Liver (tissue), 9 donors: Measurements from ENCODE around the gene MEGF11. TPM values are rescaled to one million over a fixed set of nuclear protein-coding genes. Genes with fewer than 3 reads are reported as not detected.

Experiments
- DNase-seq: peaks from one replicate; pipeline ENCODE4 v3.0.0-alpha.2; 2017; ENCODE audit warnings: low spot score
- H3K27ac ChIP-seq, 2 donors: one replicate each; pipeline ENCODE4 v1.7.0; 2013; ENCODE audit warnings: inconsistent platforms in 2 of 2, low read length in 2 of 2, control low read depth in 1 of 2, low read depth in 1 of 2, mild to moderate bottlenecking in 1 of 2
- H3K27me3 ChIP-seq, 4 donors: one replicate each; pipeline versions ENCODE4 v1.6.1 to v1.7.0; 2013; ENCODE audit warnings: low read length in 3 of 4, inconsistent platforms in 1 of 4, mild to moderate bottlenecking in 1 of 4, moderate library complexity in 1 of 4; ENCODE audit not compliant: control insufficient read depth in 4 of 4, insufficient read depth in 4 of 4
- H3K36me3 ChIP-seq, 4 donors: one replicate each; pipeline versions ENCODE4 v1.6.1 to v1.7.0; 2013; ENCODE audit warnings: low read length in 3 of 4, mild to moderate bottlenecking in 3 of 4, low read depth in 1 of 4, moderate library complexity in 1 of 4; ENCODE audit not compliant: control insufficient read depth in 4 of 4, insufficient read depth in 3 of 4
- H3K4me1 ChIP-seq, 4 donors: one replicate each; pipeline versions ENCODE4 v1.6.1 to v1.7.0; 2013; ENCODE audit warnings: low read length in 3 of 4, mild to moderate bottlenecking in 3 of 4, moderate library complexity in 1 of 4; ENCODE audit not compliant: control insufficient read depth in 4 of 4, insufficient read depth in 4 of 4
- H3K4me3 ChIP-seq, 3 donors: one replicate each; pipeline versions ENCODE4 v1.6.1 to v1.7.0; 2013; ENCODE audit warnings: low read length in 3 of 3, control low read depth in 1 of 3, low read depth in 1 of 3, mild to moderate bottlenecking in 1 of 3
- H3K9ac ChIP-seq, 2 donors: one replicate each; pipeline ENCODE4 v1.7.0; 2013; ENCODE audit warnings: low read length in 2 of 2, mild to moderate bottlenecking in 2 of 2, moderate library complexity in 2 of 2, control low read depth in 1 of 2, low read depth in 1 of 2
- H3K9me3 ChIP-seq, 4 donors: one replicate each; pipeline versions ENCODE4 v1.6.1 to v1.7.0; 2013; ENCODE audit warnings: low read length in 3 of 4; ENCODE audit not compliant: control insufficient read depth in 4 of 4
- ATF3 ChIP-seq: IDR thresholded peaks from 2 replicates; pipeline ENCODE4 v1.6.1; 2016; ENCODE audit warnings: antibody characterized with exemption
- CTCF ChIP-seq: fragments of 150-350 bp; IDR thresholded peaks from 2 replicates; pipeline ENCODE4 v1.5.1; 2017; ENCODE audit warnings: improper control_type of control experiment, low read depth, low read length; ENCODE audit not compliant: missing input control
- EGR1 ChIP-seq, 2 donors: IDR thresholded peaks; 2 replicates each; pipeline ENCODE4 v1.6.1; 2016 to 2018; ENCODE audit warnings: antibody characterized with exemption in 2 of 2, low read depth in 2 of 2
- FOXA1 ChIP-seq: IDR thresholded peaks from 2 replicates; pipeline ENCODE4 v1.6.1; 2016; ENCODE audit warnings: antibody characterized with exemption
- FOXA2 ChIP-seq: IDR thresholded peaks from 2 replicates; pipeline ENCODE4 v1.6.1; 2016; ENCODE audit warnings: antibody characterized with exemption
- GABPA ChIP-seq, 2 donors: IDR thresholded peaks in 1 of 2; conservative IDR thresholded peaks in 1 of 2; 2 replicates each; pipeline ENCODE4 v1.6.1; 2016; ENCODE audit warnings: antibody characterized with exemption in 2 of 2, mild to moderate bottlenecking in 1 of 2, moderate library complexity in 1 of 2
- HNF4A ChIP-seq, 2 donors: conservative IDR thresholded peaks; 2 replicates each; pipeline ENCODE4 v1.6.1; 2016; ENCODE audit warnings: antibody characterized with exemption in 2 of 2, mild to moderate bottlenecking in 2 of 2
- HNF4G ChIP-seq: IDR thresholded peaks from 2 replicates; pipeline ENCODE4 v1.6.1; 2016; ENCODE audit warnings: antibody characterized with exemption
- JUND ChIP-seq, 2 donors: IDR thresholded peaks; 2 replicates each; pipeline ENCODE4 v1.6.1; 2016; ENCODE audit warnings: antibody characterized with exemption in 2 of 2
- MAX ChIP-seq: IDR thresholded peaks from 2 replicates; pipeline ENCODE4 v1.6.1; 2016; ENCODE audit warnings: antibody characterized with exemption
- NR2F2 ChIP-seq: IDR thresholded peaks from 2 replicates; pipeline ENCODE4 v1.6.1; 2016; ENCODE audit warnings: antibody characterized with exemption
- RAD21 ChIP-seq, 2 donors: IDR thresholded peaks; 2 replicates each; pipeline ENCODE4 v1.6.1; 2016; ENCODE audit warnings: antibody characterized with exemption in 2 of 2, mild to moderate bottlenecking in 2 of 2
- REST ChIP-seq: IDR thresholded peaks from 2 replicates; pipeline ENCODE4 v1.6.1; 2016; ENCODE audit warnings: antibody characterized with exemption, mild to moderate bottlenecking
- SP1 ChIP-seq: IDR thresholded peaks from 2 replicates; pipeline ENCODE4 v1.6.1; 2018; ENCODE audit warnings: antibody characterized with exemption, mild to moderate bottlenecking
- TAF1 ChIP-seq: conservative IDR thresholded peaks from 2 replicates; pipeline ENCODE4 v1.6.1; 2016; ENCODE audit warnings: antibody characterized with exemption, mild to moderate bottlenecking
- YY1 ChIP-seq: IDR thresholded peaks from 2 replicates; pipeline ENCODE4 v1.6.1; 2016; ENCODE audit warnings: antibody characterized with exemption, mild to moderate bottlenecking
- ZBTB33 ChIP-seq: IDR thresholded peaks from 2 replicates; pipeline ENCODE4 v1.6.1; 2016; ENCODE audit warnings: antibody characterized with exemption
- WGBS: extraction: QIAGEN DNeasy Blood & Tissue Kit; methylation state at CpG from one replicate; pipeline ENCODE4 v1.1.7; 2013; 5-methylcytosine and 5-hydroxymethylcytosine counted together
- polyA plus RNA-seq, 2 donors: library from polyadenylated mRNA; stranded (reverse) in 1 of 2; unstranded in 1 of 2; fragments of 200-250 nt in 1 of 2; fragments of >200 nt in 1 of 2; fragmentation: Nextera tagmentation in 1 of 2; extraction: Ambion mirVana in 1 of 2; gene quantifications; one replicate each; pipeline versions ENCODE4 v1.2.1 to v1.2.3, GENCODE V29; 2013 to 2015
- total RNA-seq, 2 donors: library from RNA; depleted of rRNA; stranded (reverse); fragments of >200 nt; gene quantifications; one replicate each; pipeline ENCODE4 v1.2.3, GENCODE V29; 2014
- donor health status: healthy.
- donor health status: healthy.
- donor health status: healthy.
- donor health status: healthy.
- donor health status: healthy.

Gene MEGF11
- total and polyA plus RNA-seq, 4 donors: under 0.01 to 0.51 (median 0.03) TPM; not detected in 1

GRCh38 chr15:66285533-66286280, 32.2 kb upstream of the MEGF11 start (continued):
- no peak for TF ChIP-seq REST
- no peak for TF ChIP-seq MAX
- no peak for TF ChIP-seq TAF1
- TF ChIP-seq HNF4A (conservative IDR thresholded peaks at IDR 0.05): no peak
- no peak for TF ChIP-seq FOXA2

GRCh38 chr15:66284271-66284670, 30.7 kb upstream of the MEGF11 start:
- no peak overlapping the region for H3K27ac ChIP-seq
- no peaks in the 10 kb centered on the region for H3K9me3 ChIP-seq
- H3K36me3 ChIP-seq: no peaks in the 10 kb centered on the region
- H3K27me3 ChIP-seq: no peaks in the 10 kb centered on the region
- DNase-seq: no peak
- H3K9ac ChIP-seq: no peak overlapping the region
- peaks cover 0 to 8% (median 2%) of the 10 kb centered on the region in 4 donors for H3K4me1 ChIP-seq
- TF ChIP-seq HNF4A (conservative IDR thresholded peaks at IDR 0.05) (no peak), HNF4G (no peak), JUND (IDR thresholded peaks at IDR 0.05) (no peak), YY1 (no peak), ZBTB33 (no peak), RAD21 (IDR thresholded peaks at IDR 0.05) (no peak), SP1 (no peak), MAX (no peak), FOXA1 (no peak), TAF1 (no peak)
- 86% methylated on average over 3 of the region's 3 CpGs for WGBS
- no peak overlapping the region for H3K4me3 ChIP-seq

- DNase-seq: no peak
- 91% methylated on average over 6 of the region's 6 CpGs for WGBS
- TF ChIP-seq HNF4A (conservative IDR thresholded peaks at IDR 0.05) (no peak), FOXA1 (no peak), EGR1 (IDR thresholded peaks at IDR 0.05; ENCODE audit: low read depth in 2 of 2) (no peak), CTCF (no peak), REST (no peak), YY1 (no peak), SP1 (no peak), MAX (no peak), GABPA (IDR thresholded peaks at IDR 0.05 in 1 of 2, conservative IDR thresholded peaks at IDR 0.05 in 1 of 2) (no peak), NR2F2 (no peak), ATF3 (no peak)
These were observed 25.1 kb upstream of the MEGF11 start for GRCh38 chr15:66278671-66279070.

More at GRCh38 chr15:66278671-66279070, 25.1 kb upstream of the MEGF11 start:
- Histone ChIP-seq H3K9ac (no peak overlapping the region), H3K4me3 (no peak overlapping the region), H3K27ac (no peak overlapping the region), H3K36me3 (no peaks in the 10 kb centered on the region), H3K9me3 (no peaks in the 10 kb centered on the region), H3K27me3 (no peaks in the 10 kb centered on the region), H3K4me1 (no peaks in the 10 kb centered on the region)
